ENCODE results near the gene YES1. TPM values are rescaled to one million over a fixed set of nuclear protein-coding genes. Genes with fewer than 3 reads are reported as not detected.
A peak's percentile ranks its signal among the peaks of the same experiment; 100 is the strongest.

The YES1 gene
- total and polyA plus RNA-seq, 2 of the 8 experiments (the other 6 are each of a cell fraction or from before 2014, with no cell fraction given): 14.8 to 94.3 TPM

- Histone ChIP-seq H3K27me3 (replicated peaks in 1 of 4; ENCODE audit: control insufficient read depth in 3 of 4, extremely low read depth in 1 of 4, insufficient read depth in 3 of 4, low read length in 3 of 4) (no peaks in the 10 kb centered on the region), H3K4ac (replicated peaks; ENCODE audit: insufficient read length, low read depth, low read length) (no peak overlapping the region), H3K56ac (replicated peaks; ENCODE audit: insufficient read length, low read depth, low read length) (no peak overlapping the region), H2BK120ac (replicated peaks; ENCODE audit: low read depth, low read length) (no peak overlapping the region), H2BK20ac (ENCODE audit: low read length) (no peak overlapping the region), H2BK5ac (ENCODE audit: low read depth, low read length) (no peak overlapping the region), H3K9ac (replicated peaks in 1 of 4; ENCODE audit: extremely low read depth in 1 of 4, low read depth in 3 of 4, low read length in 3 of 4) (no peak overlapping the region), H2BK12ac (ENCODE audit: low read depth, low read length) (no peak overlapping the region), H3K4me3 (ENCODE audit: extremely low read depth in 1 of 4, insufficient read depth in 2 of 4, low read depth in 3 of 4, low read length in 4 of 4) (peak overlapping the region in 1 of 4 experiments; percentile 4; a peak in 1 of 8 replicates), H3K23me2 (ENCODE audit: low read depth, low read length) (no peaks in the 10 kb centered on the region), H2BK15ac (ENCODE audit: low read length) (no peak overlapping the region), H3K79me1 (ENCODE audit: low read depth, low read length) (no peaks in the 10 kb centered on the region), H3K14ac (ENCODE audit: insufficient read length) (no peak overlapping the region), H4K5ac (ENCODE audit: insufficient read length, low read depth, low read length) (no peak overlapping the region), H2AFZ (ENCODE audit: low read length) (no peak overlapping the region), H3K4me1 (replicated peaks in 1 of 4; ENCODE audit: control insufficient read depth in 3 of 4, insufficient read depth in 4 of 4, low read length in 3 of 4) (peaks cover 0 to 6% (median 2%) of the 10 kb centered on the region in 4 experiments; a peak in 3 of 7 replicates), H3K36me3 (ENCODE audit: control insufficient read depth in 2 of 4, insufficient read depth in 4 of 4, low read length in 3 of 4) (no peaks in the 10 kb centered on the region), H3K79me2 (ENCODE audit: control insufficient read depth in 1 of 2, insufficient read depth in 2 of 2, low read length in 2 of 2) (no peaks in the 10 kb centered on the region), H3K4me2 (ENCODE audit: insufficient read depth in 1 of 2, low read depth in 2 of 2, low read length in 2 of 2) (peak overlapping the region in 1 of 2 experiments; percentile 33; a peak in 1 of 4 replicates), H4K20me1 (replicated peaks in 1 of 2; ENCODE audit: control insufficient read depth in 1 of 2, insufficient read depth in 2 of 2, low read length in 2 of 2) (no peaks in the 10 kb centered on the region), H3K27ac (ENCODE audit: low read depth, low read length) (no peak overlapping the region), H2AK5ac (ENCODE audit: low read depth, low read length) (no peak overlapping the region), H3K9me3 (ENCODE audit: insufficient read depth in 2 of 2, low read depth in 1 of 2, low read length in 1 of 2) (no peaks in the 10 kb centered on the region), H3K18ac (ENCODE audit: extremely low read depth, low read length) (no peak overlapping the region), H3K23ac (ENCODE audit: insufficient read length) (no peak overlapping the region), H4K91ac (replicated peaks; ENCODE audit: insufficient read length, low read length) (no peak overlapping the region), H4K8ac (ENCODE audit: extremely low read depth, insufficient read depth, low read length) (no peak overlapping the region)
- FAIRE-seq: no peak
- whole genome bisulfite sequencing, 2 experiments (ENCODE audit: extremely low coverage in 1 of 2, insufficient coverage in 1 of 2, insufficient read length in 1 of 2, insufficient replicate concordance in 2 of 2, low coverage in 1 of 2, low lambda C conversion rate in 2 of 2, missing lambda C conversion rate in 1 of 2): 27% methylated on average over 5 of the region's 5 CpGs; no CpG with 5 or more reads in 1 of the 2 experiments
- POLR2A ChIA-PET (ENCODE audit: partially characterized antibody): interaction anchor here (0.7 to 1.2 kb wide), 4 partner anchors 13 to 93 kb away, joined by 3 to 4 read pairs (median 3); partner anchors contain the start of gene YES1
- DNase-seq (ENCODE audit: low read depth in 1 of 2, low spot score in 2 of 2): no peak
- peak; percentile 9; the same call in 1 of the 2 replicates for TF ChIP-seq JUND (IDR thresholded peaks at IDR 0.05; ENCODE audit: low read length)
- TF ChIP-seq EGR1 (IDR thresholded peaks at IDR 0.05; ENCODE audit: borderline replicate concordance, low read depth, low read length): peak; percentile 27; the same call in 1 of the 2 replicates
- TF ChIP-seq CTCF (IDR thresholded peaks at IDR 0.05; ENCODE audit: control extremely low read depth in 1 of 3, insufficient read depth in 1 of 3, low read depth in 1 of 3, low read length in 3 of 3): no peak
- TF ChIP-seq TBP (IDR thresholded peaks at IDR 0.05; ENCODE audit: low read depth, low read length): no peak
- 0 out of 2 replicates have a peak, but pooled peaks have one; percentile 44 for TF ChIP-seq ATF2 (IDR thresholded peaks at IDR 0.05; ENCODE audit: low read length)
- CTCF ChIA-PET (ENCODE audit: partially characterized antibody): interaction anchor here (0.6 to 6.9 kb wide), 43 partner anchors 10 to 1713 kb away, joined by 3 to 110 read pairs (median 4); partner anchors contain the start of gene ENOSF1
Measured at GRCh38 chr18:830315-830901, 18.4 kb upstream of the YES1 start.
